Uterus (tissue), 4 donors: ENCODE measurements around the gene EP300. TPM values are rescaled to one million over a fixed set of nuclear protein-coding genes. Genes with fewer than 3 reads are reported as not detected.

Source experiments
- DNase-seq, 2 donors: peaks; one replicate each; pipeline ENCODE4 v3.0.0-alpha.2; 2019 to 2020
- H3K27ac ChIP-seq, 2 donors: fragments of 200-600 bp; sonication (generic); 1 replicate in 1 of 2; 2 replicates in 1 of 2; pipeline ENCODE4 v1.5.1; 2016 to 2018
- H3K27me3 ChIP-seq, 2 donors: fragments of 200-600 bp; sonication (generic); one replicate each; pipeline ENCODE4 v1.5.1; 2018 to 2019; ENCODE audit warnings: control low read depth in 1 of 2
- H3K36me3 ChIP-seq, 2 donors: fragments of 200-600 bp; sonication (generic); one replicate each; pipeline ENCODE4 v1.5.1; 2019; ENCODE audit warnings: control low read depth in 1 of 2
- H3K4me1 ChIP-seq, 2 donors: fragments of 200-600 bp; sonication (generic); one replicate each; pipeline ENCODE4 v1.5.1; 2018 to 2019; ENCODE audit warnings: control low read depth in 1 of 2
- H3K4me3 ChIP-seq, 2 donors: fragments of 200-600 bp; sonication (generic); 1 replicate in 1 of 2; 2 replicates in 1 of 2; pipeline ENCODE4 v1.5.1; 2018 to 2019; ENCODE audit warnings: mild to moderate bottlenecking in 1 of 2
- H3K9me3 ChIP-seq, 2 donors: fragments of 200-600 bp; sonication (generic); one replicate each; pipeline ENCODE4 v1.5.1; 2019; ENCODE audit warnings: control low read depth in 1 of 2
- CTCF ChIP-seq, 4 experiments: fragments of 200-600 bp in 2 of 4; fragments of 450-650 bp in 2 of 4; sonication (generic) in 2 of 4; IDR thresholded peaks; one replicate each; pipeline ENCODE4 v1.5.1; 2016 to 2019; ENCODE audit warnings: antibody characterized with exemption in 4 of 4, mild to moderate bottlenecking in 2 of 4, moderate library complexity in 1 of 4
- POLR2A ChIP-seq, 2 donors: fragments of 450-650 bp; IDR thresholded peaks; one replicate each; pipeline ENCODE4 v1.6.1; 2016; ENCODE audit warnings: antibody characterized with exemption in 2 of 2, mild to moderate bottlenecking in 1 of 2, moderate library complexity in 1 of 2
- intact Hi-C: fragments of 100-400 bp; cut with DNase I; formaldehyde crosslinking; loops from one replicate; pipeline ENCODE4 v1.15.1; 2023; ENCODE audit warnings: low total_unique reads
- total RNA-seq, 4 donors: library from RNA; depleted of rRNA in 3 of 4; stranded (reverse); fragments of >200 nt in 3 of 4; gene quantifications; one replicate each; pipeline versions ENCODE4 v1.1.0 to v1.2.4, GENCODE V29; 2014 to 2023
- donor health status: DM: yes; HTN: yes; CAD: no.

EP300 gene
- total RNA-seq, 4 donors from 2014 or later, result 18.8 to 116 (median 72.5) TPM

GRCh38 chr22:41070665-41071331 is 21.6 kb upstream of the EP300 start:
- Histone ChIP-seq H3K4me1 (no peaks in the 10 kb centered on the region), H3K36me3 (no peaks in the 10 kb centered on the region), H3K4me3 (no peak overlapping the region), H3K27me3 (no peaks in the 10 kb centered on the region), H3K9me3 (no peaks in the 10 kb centered on the region), H3K27ac (no peak overlapping the region)
- TF ChIP-seq CTCF (IDR thresholded peaks at IDR 0.05) (no peak), POLR2A (IDR thresholded peaks at IDR 0.05) (no peak)
- intact Hi-C loops, result no loop called here
- no peak for DNase-seq

GRCh38 chr22:41074061-41074460 is 18.3 kb upstream of the EP300 start:
- H3K9me3 ChIP-seq, result no peaks in the 10 kb centered on the region
- intact Hi-C loops, result no loop called here
- no peak overlapping the region for H3K27ac ChIP-seq

GRCh38 chr22:41074466-41074865 is 17.9 kb upstream of the EP300 start:
- Histone ChIP-seq H3K4me1 (no peaks in the 10 kb centered on the region), H3K4me3 (no peak overlapping the region), H3K9me3 (no peaks in the 10 kb centered on the region), H3K36me3 (no peaks in the 10 kb centered on the region), H3K27ac (no peak overlapping the region), H3K27me3 (no peaks in the 10 kb centered on the region)
- intact Hi-C loops, result no loop called here
- no peak for DNase-seq
- TF ChIP-seq CTCF (IDR thresholded peaks at IDR 0.05) (no peak), POLR2A (IDR thresholded peaks at IDR 0.05) (no peak)

More at GRCh38 chr22:41074061-41074460, 18.3 kb upstream of the EP300 start:
- Histone ChIP-seq H3K4me1 (no peaks in the 10 kb centered on the region), H3K4me3 (no peak overlapping the region), H3K36me3 (no peaks in the 10 kb centered on the region), H3K27me3 (no peaks in the 10 kb centered on the region)
- TF ChIP-seq POLR2A (IDR thresholded peaks at IDR 0.05), result no peak
- TF ChIP-seq CTCF (IDR thresholded peaks at IDR 0.05), result no peak
- DNase-seq, result no peak

GRCh38 chr22:41074941-41075710 is 17.3 kb upstream of the EP300 start:
- H3K27me3 ChIP-seq, result no peaks in the 10 kb centered on the region
- H3K27ac ChIP-seq, result no peak overlapping the region
- H3K9me3 ChIP-seq, result no peaks in the 10 kb centered on the region
- TF ChIP-seq CTCF (IDR thresholded peaks at IDR 0.05) (no peak), POLR2A (IDR thresholded peaks at IDR 0.05) (no peak)
- H3K36me3 ChIP-seq, result no peaks in the 10 kb centered on the region
- no peaks in the 10 kb centered on the region for H3K4me1 ChIP-seq
- no peak for DNase-seq
- intact Hi-C loops, result no loop called here
- no peak overlapping the region for H3K4me3 ChIP-seq

- no peaks in the 10 kb centered on the region for H3K36me3 ChIP-seq
- H3K9me3 ChIP-seq, result no peaks in the 10 kb centered on the region
- H3K27ac ChIP-seq, result no peak overlapping the region
- H3K4me3 ChIP-seq, result no peak overlapping the region
- TF ChIP-seq POLR2A (IDR thresholded peaks at IDR 0.05) (no peak), CTCF (IDR thresholded peaks at IDR 0.05) (no peak)
- H3K27me3 ChIP-seq, result no peaks in the 10 kb centered on the region
- intact Hi-C loops, result no loop called here
- H3K4me1 ChIP-seq, result no peaks in the 10 kb centered on the region
- DNase-seq, result no peak
Measured at GRCh38 chr22:41075946-41076345, 16.4 kb upstream of the EP300 start.
